ENCODE results near the gene NEU2.

NEU2 gene

DNA sequence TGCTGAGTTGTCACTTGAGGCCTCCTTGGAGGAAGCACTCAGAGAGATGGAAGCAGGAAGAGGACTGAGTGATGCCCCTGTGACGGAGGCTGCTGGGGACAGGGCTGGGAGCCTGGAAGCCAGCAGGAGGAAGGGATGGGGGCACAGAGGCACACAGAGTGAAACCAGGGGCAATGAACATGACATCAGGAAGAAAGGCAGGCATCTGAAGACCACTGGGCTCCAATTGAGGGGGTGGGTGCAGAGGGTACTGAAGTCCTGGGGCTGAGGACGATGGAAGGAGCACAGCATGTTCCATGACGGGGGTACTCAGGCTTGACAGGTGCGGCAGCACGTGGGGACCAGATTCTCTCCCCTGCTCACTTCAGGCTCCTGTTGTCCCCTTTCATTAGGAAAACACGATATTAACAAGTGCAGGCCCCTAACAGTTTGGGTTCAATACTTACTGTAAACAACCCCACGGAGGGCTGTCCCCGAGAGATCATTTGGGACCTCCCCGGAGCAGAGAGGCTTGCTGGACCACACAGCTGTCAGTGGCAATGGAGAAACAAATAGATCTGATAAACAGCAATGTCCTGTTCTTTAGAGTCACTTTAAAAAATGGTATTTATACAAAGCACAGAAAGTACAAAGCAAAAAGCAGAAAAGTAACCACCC, 36.4 kb downstream of the NEU2 start:
- Histone ChIP-seq H3F3A (ENCODE audit: insufficient read depth, low read length) (no peaks in the 10 kb centered on the region), H3K79me2 (ENCODE audit: low read length) (peaks cover 78% of the 10 kb centered on the region), H3K36me3 (replicated peaks; ENCODE audit: insufficient read depth, low read length) (peaks cover 5% of the 10 kb centered on the region), H3K9me2 (replicated peaks; ENCODE audit: insufficient read depth, low read length) (no peaks in the 10 kb centered on the region), H3K9me3 (replicated peaks; ENCODE audit: insufficient read depth, low read length) (no peaks in the 10 kb centered on the region), H3K27ac (ENCODE audit: low read length) (no peak overlapping the region), H2AFZ (ENCODE audit: low read length) (no peak overlapping the region), H4K20me1 (ENCODE audit: insufficient read depth, low read length) (no peaks in the 10 kb centered on the region), H3K4me2 (ENCODE audit: low read depth, low read length) (no peak overlapping the region), H3K4me3 (ENCODE audit: low read length) (no peak overlapping the region), H3K9ac (ENCODE audit: low read length) (no peak overlapping the region), H3K27me3 (replicated peaks; ENCODE audit: insufficient read depth, low read length) (no peaks in the 10 kb centered on the region), H3K4me1 (ENCODE audit: low read length) (peaks cover 5% of the 10 kb centered on the region; the same call in 1 of the 2 replicates)
- no peak for DNase-seq
- no peak for TF ChIP-seq EZH2 (optimal IDR thresholded peaks at IDR 0.05; ENCODE audit: low read depth, low read length)
- TF ChIP-seq, protein P1, sequence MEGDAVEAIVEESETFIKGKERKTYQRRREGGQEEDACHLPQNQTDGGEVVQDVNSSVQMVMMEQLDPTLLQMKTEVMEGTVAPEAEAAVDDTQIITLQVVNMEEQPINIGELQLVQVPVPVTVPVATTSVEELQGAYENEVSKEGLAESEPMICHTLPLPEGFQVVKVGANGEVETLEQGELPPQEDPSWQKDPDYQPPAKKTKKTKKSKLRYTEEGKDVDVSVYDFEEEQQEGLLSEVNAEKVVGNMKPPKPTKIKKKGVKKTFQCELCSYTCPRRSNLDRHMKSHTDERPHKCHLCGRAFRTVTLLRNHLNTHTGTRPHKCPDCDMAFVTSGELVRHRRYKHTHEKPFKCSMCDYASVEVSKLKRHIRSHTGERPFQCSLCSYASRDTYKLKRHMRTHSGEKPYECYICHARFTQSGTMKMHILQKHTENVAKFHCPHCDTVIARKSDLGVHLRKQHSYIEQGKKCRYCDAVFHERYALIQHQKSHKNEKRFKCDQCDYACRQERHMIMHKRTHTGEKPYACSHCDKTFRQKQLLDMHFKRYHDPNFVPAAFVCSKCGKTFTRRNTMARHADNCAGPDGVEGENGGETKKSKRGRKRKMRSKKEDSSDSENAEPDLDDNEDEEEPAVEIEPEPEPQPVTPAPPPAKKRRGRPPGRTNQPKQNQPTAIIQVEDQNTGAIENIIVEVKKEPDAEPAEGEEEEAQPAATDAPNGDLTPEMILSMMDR (IDR thresholded peaks at IDR 0.05; ENCODE audit: low read length) = no peak
- TF ChIP-seq EZH2phosphoT487 (IDR thresholded peaks at IDR 0.05; ENCODE audit: low read length) = no peak

DNA sequence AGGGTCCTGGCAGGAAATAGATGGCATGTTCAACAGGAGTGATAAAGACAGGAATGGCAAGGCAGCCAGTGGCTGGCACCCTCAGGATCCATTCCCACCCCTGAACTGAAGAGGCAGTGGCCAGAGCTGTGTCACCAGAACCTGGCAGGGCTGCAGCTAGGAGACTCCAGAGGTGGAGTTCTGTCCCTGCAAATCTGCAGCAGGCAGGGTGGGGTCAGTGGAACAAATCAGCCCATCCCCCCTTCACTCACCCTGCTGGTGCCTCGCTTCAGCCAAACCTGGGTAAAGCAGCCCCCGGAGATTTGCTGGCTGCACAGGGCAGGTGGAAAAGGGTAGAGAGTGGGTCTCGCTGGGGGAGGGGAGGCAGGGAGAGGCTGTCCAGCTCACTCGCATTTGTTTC, 40.4 kb downstream of the NEU2 start:
- no peaks in the 10 kb centered on the region for H3K9me2 ChIP-seq (replicated peaks; ENCODE audit: insufficient read depth, low read length)
- peaks cover 23% of the 10 kb centered on the region for H3K4me1 ChIP-seq (ENCODE audit: low read length)
- H3K27ac ChIP-seq (ENCODE audit: low read length) = no peak overlapping the region
- H3K4me2 ChIP-seq (ENCODE audit: low read depth, low read length) = no peak overlapping the region
- H3K27me3 ChIP-seq (replicated peaks; ENCODE audit: insufficient read depth, low read length) = no peaks in the 10 kb centered on the region
- H3F3A ChIP-seq (ENCODE audit: insufficient read depth, low read length) = peaks cover 11% of the 10 kb centered on the region; the same call in 1 of the 2 replicates
- no peaks in the 10 kb centered on the region for H3K9me3 ChIP-seq (replicated peaks; ENCODE audit: insufficient read depth, low read length)
- H4K20me1 ChIP-seq (ENCODE audit: insufficient read depth, low read length) = no peaks in the 10 kb centered on the region
- H3K36me3 ChIP-seq (replicated peaks; ENCODE audit: insufficient read depth, low read length) = 0 out of 2 replicates have a peak, but pooled peaks cover 2% of the 10 kb centered on the region
- no peak for TF ChIP-seq EZH2 (optimal IDR thresholded peaks at IDR 0.05; ENCODE audit: low read depth, low read length)
- TF ChIP-seq, protein P1 (IDR thresholded peaks at IDR 0.05; ENCODE audit: low read length) = no peak
- no peak for TF ChIP-seq EZH2phosphoT487 (IDR thresholded peaks at IDR 0.05; ENCODE audit: low read length)
- H3K9ac ChIP-seq (ENCODE audit: low read length) = no peak overlapping the region
- H3K79me2 ChIP-seq (ENCODE audit: low read length) = peaks cover 73% of the 10 kb centered on the region
- H2AFZ ChIP-seq (ENCODE audit: low read length) = no peak overlapping the region
- DNase-seq = no peak
- H3K4me3 ChIP-seq (ENCODE audit: low read length) = no peak overlapping the region

DNA sequence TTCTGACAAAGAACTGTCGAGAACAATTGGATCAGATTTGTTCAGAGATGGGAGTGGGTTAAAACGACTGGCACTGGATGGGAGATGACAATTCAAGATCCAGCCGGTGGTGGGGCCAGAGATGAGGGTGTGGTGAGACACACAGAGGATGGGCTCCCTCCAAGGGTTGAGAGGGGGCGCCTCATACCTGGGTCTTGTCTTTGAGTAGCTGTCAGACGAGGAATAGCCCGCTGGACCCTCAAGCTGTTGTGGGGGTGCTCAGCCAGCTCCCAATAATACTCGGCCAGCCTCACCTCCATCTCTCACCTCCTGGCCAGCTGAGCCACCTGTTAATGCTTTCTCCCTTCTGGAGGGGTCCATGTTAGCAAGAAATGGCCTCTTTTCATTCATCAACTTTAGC, 41.6 kb downstream of the NEU2 start:
- Histone ChIP-seq H3K27ac (ENCODE audit: low read length) (no peak overlapping the region), H3K4me2 (ENCODE audit: low read depth, low read length) (no peak overlapping the region), H4K20me1 (ENCODE audit: insufficient read depth, low read length) (no peaks in the 10 kb centered on the region), H3K9ac (ENCODE audit: low read length) (no peak overlapping the region), H2AFZ (ENCODE audit: low read length) (no peak overlapping the region), H3K36me3 (replicated peaks; ENCODE audit: insufficient read depth, low read length) (0 out of 2 replicates have a peak, but pooled peaks cover 2% of the 10 kb centered on the region), H3F3A (ENCODE audit: insufficient read depth, low read length) (peaks cover 13% of the 10 kb centered on the region), H3K9me3 (replicated peaks; ENCODE audit: insufficient read depth, low read length) (no peaks in the 10 kb centered on the region), H3K27me3 (replicated peaks; ENCODE audit: insufficient read depth, low read length) (no peaks in the 10 kb centered on the region), H3K79me2 (ENCODE audit: low read length) (peaks cover 69% of the 10 kb centered on the region), H3K4me3 (ENCODE audit: low read length) (no peak overlapping the region), H3K4me1 (ENCODE audit: low read length) (peaks cover 26% of the 10 kb centered on the region), H3K9me2 (replicated peaks; ENCODE audit: insufficient read depth, low read length) (no peaks in the 10 kb centered on the region)
- no peak for TF ChIP-seq EZH2 (optimal IDR thresholded peaks at IDR 0.05; ENCODE audit: low read depth, low read length)
- TF ChIP-seq, protein P1 (IDR thresholded peaks at IDR 0.05; ENCODE audit: low read length) = no peak
- TF ChIP-seq EZH2phosphoT487 (IDR thresholded peaks at IDR 0.05; ENCODE audit: low read length) = no peak
- no peak for DNase-seq
